ENCODE results near the gene LPIN2. TPM values are rescaled to one million over a fixed set of nuclear protein-coding genes. Genes with fewer than 3 reads are reported as not detected.

The LPIN2 gene
- total RNA-seq, 1 donor from 2014 or later, result 19.0 TPM

DNA sequence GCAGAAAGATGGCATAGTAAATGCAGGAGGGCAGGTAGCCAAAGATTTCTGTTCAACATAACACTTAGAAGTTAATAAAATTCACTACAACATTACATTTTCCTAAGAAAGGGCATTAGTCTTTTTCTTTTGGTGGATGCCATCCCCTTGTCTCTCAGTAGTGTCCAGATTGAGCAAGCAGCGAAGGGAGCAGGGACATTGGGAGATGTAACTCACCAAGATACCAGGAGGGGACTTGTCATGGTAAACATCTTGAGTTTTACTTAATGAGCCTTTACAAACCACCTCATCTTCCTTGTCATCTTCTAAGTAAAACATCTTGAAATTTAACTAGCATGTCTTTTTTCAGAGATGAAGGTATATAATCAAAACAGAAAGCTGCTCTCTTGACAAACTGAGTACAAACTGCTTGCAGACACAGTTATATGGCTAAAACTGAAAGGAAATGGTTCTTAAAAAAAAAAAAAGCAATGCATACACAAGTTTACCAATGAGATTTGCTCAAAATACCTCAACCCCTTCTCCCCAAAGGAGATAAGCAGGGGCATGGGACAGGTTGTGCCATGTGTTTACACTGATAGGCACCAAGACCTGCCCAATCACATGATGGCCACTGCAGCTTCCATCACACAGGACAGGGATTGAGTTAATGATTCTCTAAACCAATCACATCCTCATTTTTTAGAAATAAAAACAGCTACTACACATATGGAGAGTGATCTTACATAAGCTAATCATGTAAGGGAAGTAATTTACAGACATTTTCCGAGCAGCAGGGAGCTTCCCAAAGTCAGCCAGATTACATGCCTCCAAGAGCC is 30.3 kb downstream of the LPIN2 start:
- DNase-seq (ENCODE audit: low read depth, low spot score), result no peak

DNA sequence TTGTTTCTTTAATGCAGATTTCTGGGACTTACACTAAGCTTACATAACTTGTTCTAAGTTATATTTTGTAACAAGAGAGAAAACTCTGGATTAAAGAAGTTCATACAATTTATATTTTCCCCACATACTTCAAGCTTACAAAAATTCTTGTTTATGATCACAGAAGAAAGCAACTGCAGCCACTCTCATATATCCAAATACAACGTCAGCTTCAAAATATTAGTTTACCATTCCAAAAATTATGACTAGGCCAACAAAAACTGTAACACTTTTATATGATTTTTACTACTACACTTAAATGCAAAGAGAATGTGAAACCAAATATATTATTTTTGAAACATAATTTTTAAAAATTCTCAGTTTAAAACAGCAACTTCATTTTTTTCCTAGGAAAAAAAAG is 30.9 kb downstream of the LPIN2 start:
- no peak for DNase-seq (ENCODE audit: low read depth, low spot score)

DNA sequence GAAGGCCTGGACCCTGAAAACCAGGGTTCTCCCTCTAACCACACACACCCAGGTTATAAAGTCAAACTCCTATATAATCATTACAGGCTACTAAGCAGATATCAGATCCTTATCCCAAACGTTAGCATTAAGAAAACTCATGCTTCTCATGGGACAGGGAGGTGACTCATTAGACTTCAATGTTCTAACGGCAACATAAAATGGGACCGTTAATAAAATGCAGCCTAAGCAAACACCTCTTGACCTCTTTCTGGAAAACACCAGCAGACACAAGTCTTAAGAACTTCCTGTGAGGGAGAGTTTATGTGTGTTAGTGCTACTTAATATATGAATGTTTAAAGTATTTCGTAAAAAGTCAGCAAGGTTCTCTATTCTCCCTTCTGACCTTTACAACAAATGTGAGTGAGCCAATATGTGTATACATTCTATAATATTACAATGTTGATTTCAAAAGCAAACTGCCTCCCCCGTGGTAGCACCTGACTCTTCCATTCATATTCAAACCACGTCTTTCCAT is 31.7 kb downstream of the LPIN2 start:
- peak; percentile 87 for DNase-seq (ENCODE audit: low read depth, low spot score)

- no peak for DNase-seq (ENCODE audit: low read depth, low spot score)
These were observed 32.8 kb downstream of the LPIN2 start for GRCh38 chr18:2979871-2980790.

DNA sequence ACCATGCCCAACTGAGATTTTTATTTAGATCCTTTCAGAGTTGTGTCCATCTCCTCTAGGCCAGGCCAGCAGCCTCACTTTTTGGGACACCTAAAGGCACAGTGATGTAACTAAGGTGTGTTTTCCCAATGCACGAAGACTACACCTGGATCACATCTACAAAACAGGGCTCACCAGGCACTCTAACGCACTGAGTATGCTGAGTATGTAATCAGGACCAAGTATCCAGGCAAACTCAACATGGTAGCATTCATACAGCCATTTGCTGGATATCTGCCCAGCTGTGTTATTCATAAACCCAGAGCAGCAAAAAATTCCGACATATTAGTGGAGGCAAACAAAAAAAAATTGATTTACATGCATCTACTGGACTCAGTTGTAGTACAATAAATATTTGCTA is 33.8 kb downstream of the LPIN2 start:
- DNase-seq (ENCODE audit: low read depth, low spot score), result no peak

GRCh38 chr18:2978661-2979106 is 34.3 kb downstream of the LPIN2 start:
- peak; percentile 4 for DNase-seq (ENCODE audit: low read depth, low spot score)

- DNase-seq (ENCODE audit: low read depth, low spot score), result no peak
These were observed 34.7 kb downstream of the LPIN2 start for GRCh38 chr18:2978208-2978607.

DNA sequence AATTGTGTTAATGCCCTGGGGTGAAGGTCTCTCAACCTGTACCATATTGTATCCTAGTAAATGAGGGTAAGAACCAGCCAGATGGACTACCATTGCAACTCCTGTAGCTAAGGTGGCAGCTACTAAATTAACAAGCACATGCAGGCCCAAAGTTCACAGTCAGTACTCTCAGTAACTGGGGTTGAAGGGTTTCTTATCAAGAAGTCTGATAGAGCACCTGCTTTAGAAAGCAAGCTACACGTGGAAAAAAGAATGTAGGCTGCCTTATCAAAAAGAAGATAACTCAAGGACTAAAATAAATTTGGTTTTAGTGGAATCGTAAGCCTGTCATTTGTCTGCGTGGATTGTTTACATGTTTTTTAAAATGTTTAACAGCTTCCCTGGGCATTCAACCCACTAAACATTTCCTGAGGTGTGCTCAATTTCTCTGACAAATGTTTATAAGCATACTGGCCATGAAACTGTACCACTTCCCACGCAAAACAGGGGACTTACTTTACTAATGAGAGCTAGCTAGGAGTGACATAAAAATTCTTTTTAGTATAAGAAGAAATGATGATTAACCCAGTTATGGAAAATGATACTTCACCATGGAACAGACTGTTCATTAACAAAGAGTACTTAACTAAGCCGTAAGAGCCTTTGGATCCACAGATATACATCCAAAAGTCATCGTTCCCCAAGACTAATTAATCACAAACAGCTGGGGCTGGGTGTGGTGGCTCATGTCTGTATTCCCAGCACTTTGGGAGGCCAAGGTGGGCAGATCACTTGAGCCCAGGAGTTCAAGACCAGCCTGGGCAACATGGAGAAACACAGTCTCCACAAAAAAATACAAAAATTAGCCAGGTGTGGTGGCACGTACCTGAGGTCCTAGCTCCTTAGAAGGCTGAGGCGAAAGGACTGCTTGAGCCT is 36.5 kb downstream of the LPIN2 start:
- DNase-seq (ENCODE audit: low read depth, low spot score), result no peak

GRCh38 chr18:2974731-2975130 is 38.2 kb downstream of the LPIN2 start:
- no peak for DNase-seq (ENCODE audit: low read depth, low spot score)

GRCh38 chr18:2971741-2972552 is 41.0 kb downstream of the LPIN2 start:
- no peak for DNase-seq (ENCODE audit: low read depth, low spot score)

- no peak for DNase-seq (ENCODE audit: low read depth, low spot score)
These were observed 41.9 kb downstream of the LPIN2 start for GRCh38 chr18:2970772-2971659.

GRCh38 chr18:2970344-2970743 is 42.6 kb downstream of the LPIN2 start:
- no peak for DNase-seq (ENCODE audit: low read depth, low spot score)

DNA sequence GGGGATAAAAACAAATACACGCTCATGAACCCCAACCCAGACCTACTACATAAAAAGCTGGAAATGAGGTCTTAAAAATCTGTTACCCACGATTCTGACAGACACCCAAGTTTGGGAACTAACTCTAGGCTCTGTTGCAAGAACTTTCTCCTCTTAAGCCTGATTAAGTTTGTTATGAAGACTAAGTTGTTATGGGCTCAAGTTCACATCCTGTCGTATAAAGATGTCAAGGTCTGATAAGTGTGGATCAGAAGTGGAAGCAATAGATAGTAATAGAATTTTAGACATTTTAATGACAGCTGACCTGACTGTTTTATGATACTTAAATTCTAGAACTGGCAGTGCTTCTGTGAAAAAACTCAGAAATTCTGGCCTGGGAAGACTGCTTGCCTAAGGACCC is 43.2 kb downstream of the LPIN2 start:
- no peak for DNase-seq (ENCODE audit: low read depth, low spot score)

GRCh38 chr18:2968606-2969005 is 44.3 kb downstream of the LPIN2 start:
- DNase-seq (ENCODE audit: low read depth, low spot score), result no peak

DNA sequence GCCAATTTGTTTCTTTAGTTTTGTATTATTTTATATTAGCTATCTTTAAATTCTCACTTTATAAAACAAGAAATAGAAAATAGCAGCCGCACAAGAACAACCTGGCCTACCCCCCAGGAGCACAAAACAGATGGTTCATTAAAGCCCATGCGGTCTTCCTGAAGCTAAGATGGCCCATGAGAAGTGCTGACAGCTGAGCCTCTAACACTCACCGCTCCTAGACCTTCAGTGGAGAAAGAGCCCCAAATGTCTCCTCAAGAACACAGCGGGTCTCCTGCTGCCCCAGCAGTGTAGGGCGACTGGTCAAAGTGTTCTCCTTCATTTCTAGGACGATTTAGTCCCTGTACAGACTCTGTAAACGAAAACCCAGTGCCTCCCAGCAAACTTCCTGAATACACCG is 45.1 kb downstream of the LPIN2 start:
- no peak for DNase-seq (ENCODE audit: low read depth, low spot score)

DNA sequence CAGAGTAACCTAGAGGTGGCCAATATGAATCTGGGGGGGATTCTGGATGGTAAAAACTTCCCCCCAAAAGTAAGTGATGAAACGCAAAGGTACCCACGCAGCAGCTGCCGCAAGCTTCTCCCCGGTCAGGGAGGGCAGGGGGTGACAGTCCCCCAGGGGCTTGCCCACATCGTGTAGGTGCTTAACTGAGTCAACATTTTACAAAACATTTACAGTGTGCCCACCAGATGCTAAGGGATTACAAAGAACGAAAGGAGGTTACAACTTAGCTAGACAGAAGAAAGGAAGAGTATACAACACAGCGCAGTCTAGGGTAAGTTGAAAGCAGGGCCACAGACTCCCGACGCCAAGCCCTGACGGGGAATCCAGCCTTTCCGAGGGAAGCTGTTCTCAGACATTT is 45.6 kb downstream of the LPIN2 start:
- no peak for DNase-seq (ENCODE audit: low read depth, low spot score)

DNA sequence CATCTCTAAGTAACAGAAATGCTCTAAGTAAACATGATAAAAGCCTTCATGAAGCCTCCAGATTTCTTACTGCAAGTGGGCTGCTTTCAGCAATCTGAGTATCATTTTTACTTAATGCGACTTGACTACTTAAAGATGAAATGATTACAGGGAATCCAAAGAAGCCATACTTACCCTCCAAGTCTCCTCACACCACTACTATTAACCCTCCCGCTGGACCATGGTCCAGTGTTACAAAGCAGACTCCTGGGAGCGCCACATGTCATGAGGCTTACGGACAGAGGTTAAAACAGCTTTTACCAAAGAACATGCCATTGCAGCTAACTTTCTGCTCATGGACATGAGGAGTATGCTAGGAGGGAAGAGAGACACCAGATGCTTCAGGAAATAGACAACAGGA is 46.4 kb downstream of the LPIN2 start:
- no peak for DNase-seq (ENCODE audit: low read depth, low spot score)

- DNase-seq (ENCODE audit: low read depth, low spot score), result no peak
These were observed 47.1 kb downstream of the LPIN2 start for GRCh38 chr18:2965797-2966196.

- DNase-seq (ENCODE audit: low read depth, low spot score), result no peak
These were observed 48.5 kb downstream of the LPIN2 start for GRCh38 chr18:2964361-2965010.

Measured in pulmonary artery endothelial cell (primary cell).